Astrocyte of the spinal cord (primary cell): ENCODE measurements around the gene ARSB.

Experiments
- DNase-seq: peaks from one replicate; pipeline ENCODE4 v3.0.0; 2011; ENCODE audit warnings: low read depth, low spot score
- H3K4me3 ChIP-seq: 2 replicates; pipeline ENCODE4 v1.5.1; 2011; ENCODE audit warnings: low read depth, mild to moderate bottlenecking, low read length, moderate library complexity
- CTCF ChIP-seq: IDR thresholded peaks from 2 replicates; pipeline ENCODE4 v1.5.1; 2012; ENCODE audit warnings: low read depth, mild to moderate bottlenecking, low read length, inconsistent platforms
- in situ Hi-C: cut with HindIII; loops from 2 replicates; pipeline ENCODE4 v1.10.0; 2017; ENCODE audit warnings: low sequenced_read_pairs

The ARSB gene

GRCh38 chr5:78813906-78814530 is 171.1 kb downstream of the ARSB start:
- no peak for TF ChIP-seq CTCF
- H3K4me3 ChIP-seq, result no peak overlapping the region
- in situ Hi-C loops, result no loop called here
- DNase-seq, result no peak

- no peak for TF ChIP-seq CTCF
- DNase-seq, result no peak
- no peak overlapping the region for H3K4me3 ChIP-seq
- in situ Hi-C loops, result no loop called here
Observed at GRCh38 chr5:78813286-78813685, 171.8 kb downstream of the ARSB start.

- in situ Hi-C loops, result no loop called here
- no peak for DNase-seq
- H3K4me3 ChIP-seq, result no peak overlapping the region
- TF ChIP-seq CTCF, result no peak
Observed at GRCh38 chr5:78811866-78812265, 173.2 kb downstream of the ARSB start.

- no peak for DNase-seq
- no peak for TF ChIP-seq CTCF
- in situ Hi-C loops, result no loop called here
- no peak overlapping the region for H3K4me3 ChIP-seq
Observed at GRCh38 chr5:78811121-78811817, 173.8 kb downstream of the ARSB start.

GRCh38 chr5:78810098-78810920 is 174.8 kb downstream of the ARSB start:
- DNase-seq, result no peak
- no peak overlapping the region for H3K4me3 ChIP-seq
- no peak for TF ChIP-seq CTCF
- in situ Hi-C loops, result no loop called here

- in situ Hi-C loops, result no loop called here
- H3K4me3 ChIP-seq, result no peak overlapping the region
- TF ChIP-seq CTCF, result no peak
- DNase-seq, result no peak
Observed at GRCh38 chr5:78809444-78809843, 175.7 kb downstream of the ARSB start.
